MM.1S (cell line): Measurements from ENCODE around the gene DNAH11.

Source experiments
- DNase-seq: peaks from one replicate; pipeline ENCODE4 v3.0.0-alpha.2; 2015
- H2AFZ ChIP-seq: fragments of 300-600 bp; sonication (generic); 2 replicates; pipeline ENCODE4 v1.6.0; 2016; ENCODE audit warnings: antibody characterized with exemption, low read length
- H3F3A ChIP-seq: fragments of 300-600 bp; sonication (generic); 2 replicates; pipeline ENCODE4 v1.6.1; 2016; ENCODE audit warnings: mild to moderate bottlenecking, antibody characterized with exemption, low read length, moderate library complexity, mixed read lengths; ENCODE audit not compliant: insufficient read depth
- H3K27ac ChIP-seq: fragments of 300-600 bp; sonication (generic); 2 replicates; pipeline ENCODE4 v1.5.1; 2016; ENCODE audit warnings: mild to moderate bottlenecking, low read length
- H3K27me3 ChIP-seq: fragments of 300-600 bp; sonication (generic); replicated peaks from 2 replicates; pipeline ENCODE4 v1.6.0; 2016; ENCODE audit warnings: low read length; ENCODE audit not compliant: insufficient read depth
- H3K36me3 ChIP-seq: fragments of 300-600 bp; sonication (generic); replicated peaks from 2 replicates; pipeline ENCODE4 v1.6.1; 2016; ENCODE audit warnings: mild to moderate bottlenecking, low read length, mixed read lengths; ENCODE audit not compliant: insufficient read depth
- H3K4me1 ChIP-seq: fragments of 300-600 bp; sonication (generic); 2 replicates; pipeline ENCODE4 v1.6.1; 2016; ENCODE audit warnings: low read length, mixed read lengths
- H3K4me2 ChIP-seq: fragments of 300-600 bp; sonication (generic); 2 replicates; pipeline ENCODE4 v1.6.0; 2016; ENCODE audit warnings: low read depth, low read length
- H3K4me3 ChIP-seq: fragments of 300-600 bp; sonication (generic); 2 replicates; pipeline ENCODE4 v1.5.1; 2016; ENCODE audit warnings: low read length, mixed read lengths
- H3K79me2 ChIP-seq: fragments of 300-600 bp; sonication (generic); 2 replicates; pipeline ENCODE4 v1.6.1; 2016; ENCODE audit warnings: mixed run types, low read length, mixed read lengths
- H3K9ac ChIP-seq: fragments of 300-600 bp; sonication (generic); 2 replicates; pipeline ENCODE4 v1.6.1; 2016; ENCODE audit warnings: low read length, mixed read lengths
- H3K9me2 ChIP-seq: fragments of 300-600 bp; sonication (generic); replicated peaks from 2 replicates; pipeline ENCODE4 v1.6.1; 2016; ENCODE audit warnings: mild to moderate bottlenecking, low read length, mixed read lengths; ENCODE audit not compliant: insufficient read depth
- H3K9me3 ChIP-seq: fragments of 300-600 bp; sonication (generic); replicated peaks from 2 replicates; pipeline ENCODE4 v1.6.1; 2016; ENCODE audit warnings: mild to moderate bottlenecking, low read length, mixed read lengths; ENCODE audit not compliant: insufficient read depth
- H4K20me1 ChIP-seq: fragments of 300-600 bp; sonication (generic); 2 replicates; pipeline ENCODE4 v1.6.1; 2016; ENCODE audit warnings: mild to moderate bottlenecking, low read length, moderate library complexity, mixed read lengths; ENCODE audit not compliant: insufficient read depth
- EZH2 ChIP-seq: fragments of 300-600 bp; sonication (generic); optimal IDR thresholded peaks from 2 replicates; pipeline ENCODE3; 2017; ENCODE audit warnings: low read depth, mild to moderate bottlenecking, antibody characterized with exemption, low read length, mixed read lengths
- EZH2phosphoT487 ChIP-seq: fragments of 300-600 bp; sonication (generic); IDR thresholded peaks from 2 replicates; pipeline ENCODE4 v1.6.1; 2018; ENCODE audit warnings: antibody characterized with exemption, low read length
- TF ChIP-seq, protein P1 (sequence below): fragments of 300-600 bp; sonication (generic); IDR thresholded peaks from 2 replicates; pipeline ENCODE4 v1.5.1; 2016; ENCODE audit warnings: antibody characterized with exemption, low read length, mixed read lengths

DNAH11 gene

DNA sequence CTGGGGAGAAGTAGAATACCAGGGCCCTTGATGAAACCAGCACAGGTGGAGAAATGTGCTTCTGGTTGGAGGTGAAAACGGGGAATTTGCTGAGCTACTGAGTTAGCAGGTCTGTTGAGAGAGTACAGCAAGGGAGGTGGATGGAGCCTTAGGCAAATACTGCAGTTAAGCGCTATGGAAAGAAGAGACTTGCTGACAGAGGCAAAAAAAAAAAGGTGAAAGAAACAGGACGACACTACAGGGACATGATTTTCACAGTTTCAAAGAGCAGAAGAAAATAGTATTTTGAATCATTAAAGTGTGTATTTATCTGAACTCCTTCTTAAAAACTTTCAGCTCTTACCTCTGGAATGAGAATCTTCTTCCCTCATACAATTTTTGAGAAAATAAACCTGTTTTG is 159.5 kb downstream of the DNAH11 start:
- H3K4me1 ChIP-seq = no peaks in the 10 kb centered on the region
- TF ChIP-seq, protein P1, sequence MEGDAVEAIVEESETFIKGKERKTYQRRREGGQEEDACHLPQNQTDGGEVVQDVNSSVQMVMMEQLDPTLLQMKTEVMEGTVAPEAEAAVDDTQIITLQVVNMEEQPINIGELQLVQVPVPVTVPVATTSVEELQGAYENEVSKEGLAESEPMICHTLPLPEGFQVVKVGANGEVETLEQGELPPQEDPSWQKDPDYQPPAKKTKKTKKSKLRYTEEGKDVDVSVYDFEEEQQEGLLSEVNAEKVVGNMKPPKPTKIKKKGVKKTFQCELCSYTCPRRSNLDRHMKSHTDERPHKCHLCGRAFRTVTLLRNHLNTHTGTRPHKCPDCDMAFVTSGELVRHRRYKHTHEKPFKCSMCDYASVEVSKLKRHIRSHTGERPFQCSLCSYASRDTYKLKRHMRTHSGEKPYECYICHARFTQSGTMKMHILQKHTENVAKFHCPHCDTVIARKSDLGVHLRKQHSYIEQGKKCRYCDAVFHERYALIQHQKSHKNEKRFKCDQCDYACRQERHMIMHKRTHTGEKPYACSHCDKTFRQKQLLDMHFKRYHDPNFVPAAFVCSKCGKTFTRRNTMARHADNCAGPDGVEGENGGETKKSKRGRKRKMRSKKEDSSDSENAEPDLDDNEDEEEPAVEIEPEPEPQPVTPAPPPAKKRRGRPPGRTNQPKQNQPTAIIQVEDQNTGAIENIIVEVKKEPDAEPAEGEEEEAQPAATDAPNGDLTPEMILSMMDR = no peak
- TF ChIP-seq EZH2phosphoT487 = no peak
- no peak overlapping the region for H3K27ac ChIP-seq
- no peaks in the 10 kb centered on the region for H3F3A ChIP-seq
- no peaks in the 10 kb centered on the region for H3K9me2 ChIP-seq
- H3K27me3 ChIP-seq = no peaks in the 10 kb centered on the region
- no peak overlapping the region for H2AFZ ChIP-seq
- no peak for DNase-seq
- H4K20me1 ChIP-seq = no peaks in the 10 kb centered on the region
- H3K4me3 ChIP-seq = no peak overlapping the region
- no peaks in the 10 kb centered on the region for H3K36me3 ChIP-seq
- H3K9me3 ChIP-seq = no peaks in the 10 kb centered on the region
- no peak overlapping the region for H3K4me2 ChIP-seq
- H3K79me2 ChIP-seq = no peaks in the 10 kb centered on the region
- H3K9ac ChIP-seq = no peak overlapping the region

DNA sequence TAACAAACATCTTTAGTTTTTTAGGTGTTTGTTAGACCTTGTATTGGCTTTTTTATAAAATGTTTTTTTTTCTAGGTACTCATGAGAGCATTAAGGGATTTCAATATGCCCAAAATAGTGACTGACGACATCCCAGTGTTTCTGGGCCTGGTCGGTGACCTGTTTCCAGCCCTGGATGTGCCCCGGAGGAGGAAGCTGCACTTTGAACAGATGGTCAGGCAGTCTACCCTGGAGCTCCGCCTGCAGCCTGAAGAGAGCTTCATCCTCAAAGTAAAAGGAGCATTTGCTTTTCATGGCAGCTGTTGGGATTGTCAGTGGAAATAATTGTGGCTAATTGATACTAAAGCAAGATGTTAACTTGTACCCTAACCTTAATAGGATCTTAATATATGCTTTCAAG is 161.5 kb downstream of the DNAH11 start:
- no peak for DNase-seq
- no peaks in the 10 kb centered on the region for H3F3A ChIP-seq
- H3K27me3 ChIP-seq = no peaks in the 10 kb centered on the region

DNA sequence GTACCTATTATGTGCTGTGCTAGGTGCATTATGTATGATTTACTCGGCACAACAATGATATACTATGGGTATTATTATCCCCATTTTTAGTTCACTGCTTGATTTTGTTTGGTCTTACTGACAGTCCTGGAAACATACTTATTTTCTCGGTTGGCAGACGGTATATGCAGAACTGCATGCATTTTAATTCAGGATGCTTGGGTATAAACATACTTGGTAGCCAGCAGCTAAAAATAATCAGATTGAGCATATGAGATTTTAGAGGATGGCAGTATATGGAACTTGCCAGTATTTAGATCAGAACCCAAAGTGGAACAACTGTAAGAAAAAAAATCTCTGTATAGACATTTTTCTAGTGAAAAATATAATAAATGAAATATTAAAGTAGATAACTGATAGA is 163.3 kb downstream of the DNAH11 start:
- DNase-seq = no peak
- no peaks in the 10 kb centered on the region for H4K20me1 ChIP-seq
- H3F3A ChIP-seq = no peaks in the 10 kb centered on the region
- TF ChIP-seq, protein P1 = no peak
- TF ChIP-seq EZH2phosphoT487 (no peak), EZH2 (no peak)
- no peak overlapping the region for H3K9ac ChIP-seq
- H3K27me3 ChIP-seq = no peaks in the 10 kb centered on the region
- H3K4me3 ChIP-seq = no peak overlapping the region
- H3K4me1 ChIP-seq = no peaks in the 10 kb centered on the region
- no peak overlapping the region for H2AFZ ChIP-seq
- H3K79me2 ChIP-seq = no peaks in the 10 kb centered on the region
- no peaks in the 10 kb centered on the region for H3K36me3 ChIP-seq
- no peak overlapping the region for H3K27ac ChIP-seq
- H3K9me2 ChIP-seq = no peaks in the 10 kb centered on the region
- no peaks in the 10 kb centered on the region for H3K9me3 ChIP-seq
- no peak overlapping the region for H3K4me2 ChIP-seq

More for the DNA sequence above, 161.5 kb downstream of the DNAH11 start:
- TF ChIP-seq EZH2 (no peak), EZH2phosphoT487 (no peak)
- TF ChIP-seq, protein P1 = no peak
- no peak overlapping the region for H3K9ac ChIP-seq
- no peaks in the 10 kb centered on the region for H3K9me3 ChIP-seq
- H4K20me1 ChIP-seq = no peaks in the 10 kb centered on the region
- H3K9me2 ChIP-seq = no peaks in the 10 kb centered on the region
- H3K4me2 ChIP-seq = no peak overlapping the region
- no peak overlapping the region for H3K27ac ChIP-seq
- no peaks in the 10 kb centered on the region for H3K4me1 ChIP-seq
- no peak overlapping the region for H3K4me3 ChIP-seq
- no peaks in the 10 kb centered on the region for H3K36me3 ChIP-seq
- no peaks in the 10 kb centered on the region for H3K79me2 ChIP-seq
- no peak overlapping the region for H2AFZ ChIP-seq
